ENCODE measurements around the gene GCNT2.

Gene GCNT2

DNA sequence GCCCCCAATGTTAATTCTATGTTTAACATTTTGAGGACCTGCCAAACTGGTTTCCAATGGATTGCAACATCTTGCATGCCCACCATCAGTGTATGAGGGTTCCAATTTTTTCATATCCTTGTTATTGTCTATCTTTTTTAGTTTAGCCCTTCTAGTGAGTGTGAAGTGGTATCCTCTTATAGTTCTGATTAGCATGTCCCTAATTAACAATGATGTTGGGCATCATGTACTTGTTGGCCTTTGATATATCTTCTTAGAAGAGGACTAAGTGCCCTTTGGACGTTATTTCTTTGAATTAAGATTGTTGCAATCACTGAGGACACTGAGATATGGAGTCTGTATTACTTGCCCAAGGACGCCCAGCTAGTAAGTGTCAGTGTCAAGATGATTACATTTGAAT lies 22.3 kb downstream of the GCNT2 start:
- peaks cover 23% of the 10 kb centered on the region for H3K4me1 ChIP-seq (ENCODE audit: insufficient read depth, low read length, severe bottlenecking)
- no peak overlapping the region for H3K9ac ChIP-seq (ENCODE audit: low read length)
- no peak for TF ChIP-seq EZH2 (IDR thresholded peaks at IDR 0.05; ENCODE audit: borderline replicate concordance, low read length)
- TF ChIP-seq, protein P1, sequence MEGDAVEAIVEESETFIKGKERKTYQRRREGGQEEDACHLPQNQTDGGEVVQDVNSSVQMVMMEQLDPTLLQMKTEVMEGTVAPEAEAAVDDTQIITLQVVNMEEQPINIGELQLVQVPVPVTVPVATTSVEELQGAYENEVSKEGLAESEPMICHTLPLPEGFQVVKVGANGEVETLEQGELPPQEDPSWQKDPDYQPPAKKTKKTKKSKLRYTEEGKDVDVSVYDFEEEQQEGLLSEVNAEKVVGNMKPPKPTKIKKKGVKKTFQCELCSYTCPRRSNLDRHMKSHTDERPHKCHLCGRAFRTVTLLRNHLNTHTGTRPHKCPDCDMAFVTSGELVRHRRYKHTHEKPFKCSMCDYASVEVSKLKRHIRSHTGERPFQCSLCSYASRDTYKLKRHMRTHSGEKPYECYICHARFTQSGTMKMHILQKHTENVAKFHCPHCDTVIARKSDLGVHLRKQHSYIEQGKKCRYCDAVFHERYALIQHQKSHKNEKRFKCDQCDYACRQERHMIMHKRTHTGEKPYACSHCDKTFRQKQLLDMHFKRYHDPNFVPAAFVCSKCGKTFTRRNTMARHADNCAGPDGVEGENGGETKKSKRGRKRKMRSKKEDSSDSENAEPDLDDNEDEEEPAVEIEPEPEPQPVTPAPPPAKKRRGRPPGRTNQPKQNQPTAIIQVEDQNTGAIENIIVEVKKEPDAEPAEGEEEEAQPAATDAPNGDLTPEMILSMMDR (IDR thresholded peaks at IDR 0.05; ENCODE audit: low read length): no peak
- no peak overlapping the region for H3K4me3 ChIP-seq (ENCODE audit: low read depth, low read length, poor library complexity, severe bottlenecking)
- no peaks in the 10 kb centered on the region for H3K27me3 ChIP-seq (ENCODE audit: insufficient read depth, low read length)
- H3K9me3 ChIP-seq (ENCODE audit: low read length): no peaks in the 10 kb centered on the region
- H4K20me1 ChIP-seq (ENCODE audit: insufficient read depth, low read length): no peaks in the 10 kb centered on the region
- H2AFZ ChIP-seq (ENCODE audit: low read length): no peak overlapping the region
- H3K4me2 ChIP-seq (ENCODE audit: low read length): no peak overlapping the region
- peaks cover 80% of the 10 kb centered on the region for H3K79me2 ChIP-seq (ENCODE audit: insufficient read depth, low read length)
- peaks cover 36% of the 10 kb centered on the region for H3K36me3 ChIP-seq (ENCODE audit: insufficient read depth, low read length)
- no peak overlapping the region for H3K27ac ChIP-seq (ENCODE audit: low read depth, low read length, poor library complexity, severe bottlenecking)
- no peaks in the 10 kb centered on the region for H3K9me2 ChIP-seq (ENCODE audit: low read depth, low read length)
- peaks cover 2% of the 10 kb centered on the region; the same call in 1 of the 2 replicates for H3F3A ChIP-seq (ENCODE audit: insufficient read depth, low read length)

DNA sequence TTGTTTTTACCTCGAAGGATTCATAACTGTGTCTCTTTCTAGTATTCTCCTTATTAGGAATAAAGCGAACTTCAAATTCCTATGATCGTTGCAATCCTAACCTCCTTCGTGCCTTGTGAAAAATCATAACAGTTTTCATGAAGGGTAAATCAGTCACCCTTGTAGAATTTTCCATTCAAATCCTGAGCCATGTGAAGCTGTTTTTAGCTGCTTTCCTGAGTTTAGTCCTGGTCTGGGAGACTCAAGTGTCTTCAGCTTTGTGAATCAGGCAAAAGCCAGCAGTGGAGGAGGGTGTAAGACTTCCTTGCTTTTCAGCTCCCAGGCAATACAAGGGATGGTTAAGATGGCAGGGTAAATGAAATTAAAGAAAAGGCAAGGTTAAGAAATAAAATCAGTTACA lies 24.3 kb downstream of the GCNT2 start:
- peaks cover 85% of the 10 kb centered on the region for H3K79me2 ChIP-seq (ENCODE audit: insufficient read depth, low read length)
- no peaks in the 10 kb centered on the region for H3K27me3 ChIP-seq (ENCODE audit: insufficient read depth, low read length)
- TF ChIP-seq, protein P1 (IDR thresholded peaks at IDR 0.05; ENCODE audit: low read length): no peak
- no peak for TF ChIP-seq EZH2 (IDR thresholded peaks at IDR 0.05; ENCODE audit: borderline replicate concordance, low read length)
- H3F3A ChIP-seq (ENCODE audit: insufficient read depth, low read length): no peaks in the 10 kb centered on the region
- H3K4me2 ChIP-seq (ENCODE audit: low read length): no peak overlapping the region
- H3K4me1 ChIP-seq (ENCODE audit: insufficient read depth, low read length, severe bottlenecking): peaks cover 6% of the 10 kb centered on the region
- H3K9ac ChIP-seq (ENCODE audit: low read length): no peak overlapping the region
- no peak overlapping the region for H3K4me3 ChIP-seq (ENCODE audit: low read depth, low read length, poor library complexity, severe bottlenecking)
- no peaks in the 10 kb centered on the region for H3K9me3 ChIP-seq (ENCODE audit: low read length)
- peaks cover 40% of the 10 kb centered on the region for H3K36me3 ChIP-seq (ENCODE audit: insufficient read depth, low read length)
- H3K9me2 ChIP-seq (ENCODE audit: low read depth, low read length): no peaks in the 10 kb centered on the region
- H2AFZ ChIP-seq (ENCODE audit: low read length): no peak overlapping the region
- no peaks in the 10 kb centered on the region for H4K20me1 ChIP-seq (ENCODE audit: insufficient read depth, low read length)
- H3K27ac ChIP-seq (ENCODE audit: low read depth, low read length, poor library complexity, severe bottlenecking): no peak overlapping the region

DNA sequence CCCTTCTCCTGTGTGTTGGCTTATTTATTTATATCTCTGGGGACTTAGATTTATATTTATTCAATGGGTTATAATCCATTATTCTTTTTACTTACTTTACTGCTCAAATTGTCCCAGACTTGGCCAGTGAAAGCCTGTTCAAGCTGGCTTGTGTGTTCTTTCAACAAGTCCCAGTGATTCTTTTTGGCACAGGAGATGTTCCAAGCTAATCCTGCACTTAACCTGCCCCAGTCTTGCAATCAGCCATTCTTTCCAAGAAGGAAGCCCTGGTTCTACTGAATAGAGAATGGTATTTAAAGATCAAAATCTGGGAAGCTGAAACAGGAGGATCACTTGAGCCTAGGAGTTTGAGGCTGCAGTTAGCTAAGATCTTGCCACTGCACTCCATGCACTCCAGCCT lies 26.7 kb downstream of the GCNT2 start:
- no peak for TF ChIP-seq EZH2 (IDR thresholded peaks at IDR 0.05; ENCODE audit: borderline replicate concordance, low read length)
- TF ChIP-seq, protein P1 (IDR thresholded peaks at IDR 0.05; ENCODE audit: low read length): no peak
- H3K4me1 ChIP-seq (ENCODE audit: insufficient read depth, low read length, severe bottlenecking): no peaks in the 10 kb centered on the region
- no peak overlapping the region for H3K27ac ChIP-seq (ENCODE audit: low read depth, low read length, poor library complexity, severe bottlenecking)
- no peaks in the 10 kb centered on the region for H4K20me1 ChIP-seq (ENCODE audit: insufficient read depth, low read length)
- peaks cover 72% of the 10 kb centered on the region for H3K79me2 ChIP-seq (ENCODE audit: insufficient read depth, low read length)
- no peak overlapping the region for H3K9ac ChIP-seq (ENCODE audit: low read length)
- H3K4me2 ChIP-seq (ENCODE audit: low read length): no peak overlapping the region
- H2AFZ ChIP-seq (ENCODE audit: low read length): no peak overlapping the region
- no peaks in the 10 kb centered on the region for H3K9me2 ChIP-seq (ENCODE audit: low read depth, low read length)
- no peak overlapping the region for H3K4me3 ChIP-seq (ENCODE audit: low read depth, low read length, poor library complexity, severe bottlenecking)
- H3K36me3 ChIP-seq (ENCODE audit: insufficient read depth, low read length): peaks cover 30% of the 10 kb centered on the region; the same call in 1 of the 2 replicates
- H3K27me3 ChIP-seq (ENCODE audit: insufficient read depth, low read length): no peaks in the 10 kb centered on the region
- H3K9me3 ChIP-seq (ENCODE audit: low read length): no peaks in the 10 kb centered on the region
- H3F3A ChIP-seq (ENCODE audit: insufficient read depth, low read length): no peaks in the 10 kb centered on the region
